Right lobe of liver (tissue), 4 donors: ENCODE results near the gene SPEF1.

Experiments
- POLR2A ChIP-seq: fragments of 450-650 bp; IDR thresholded peaks from one replicate; pipeline ENCODE4 v1.6.1; 2017; ENCODE audit warnings: antibody characterized with exemption, mild to moderate bottlenecking
- TF ChIP-seq, protein P1 (sequence below), 4 donors: fragments of 200-600 bp in 3 of 4; fragments of 450-650 bp in 1 of 4; IDR thresholded peaks; one replicate each; pipeline versions ENCODE4 v1.5.1 to v1.8.0; 2016 to 2022; ENCODE audit warnings: antibody characterized with exemption in 4 of 4, mild to moderate bottlenecking in 2 of 4
- donor health status: DM: no; HTN: no; CAD: no.
- donor health status: DM: no; HTN: no; CAD: no.
- donor health status: DM: no; HTN: yes; CAD: no.

DNA sequence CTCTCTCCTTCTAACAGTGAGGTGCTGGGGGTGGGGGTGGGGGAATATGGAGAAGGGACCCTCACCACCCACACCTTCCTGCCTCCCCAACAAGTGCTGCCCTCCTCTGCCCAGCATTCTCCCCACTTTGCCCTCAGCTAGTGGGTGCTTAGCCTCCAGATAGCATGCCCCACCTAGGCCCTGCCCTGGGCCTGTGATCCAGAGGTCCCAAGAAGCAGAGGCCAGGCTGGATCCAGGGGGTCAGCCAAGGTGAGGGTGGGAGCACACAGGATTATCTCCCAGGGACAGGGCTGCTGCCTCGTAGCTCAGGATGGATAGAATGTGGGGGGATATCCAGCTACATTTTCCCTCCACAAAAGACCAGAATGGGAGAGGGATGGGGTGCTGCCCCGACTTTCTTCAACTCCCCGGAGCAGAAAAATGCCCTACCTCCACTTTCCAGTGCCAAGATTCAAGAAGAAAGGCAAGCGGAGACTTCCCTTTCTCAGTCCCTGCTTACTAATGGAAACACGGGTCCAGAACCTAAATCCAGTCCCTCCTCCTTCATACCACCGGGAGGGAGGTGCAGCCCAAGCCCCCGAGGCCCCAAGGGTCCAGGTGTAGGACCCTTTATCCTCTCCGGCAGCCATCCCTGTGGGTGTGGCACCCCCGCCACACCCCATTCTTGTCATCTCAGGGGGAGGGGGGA, 14.7 kb downstream of the SPEF1 start:
- TF ChIP-seq, protein P1, sequence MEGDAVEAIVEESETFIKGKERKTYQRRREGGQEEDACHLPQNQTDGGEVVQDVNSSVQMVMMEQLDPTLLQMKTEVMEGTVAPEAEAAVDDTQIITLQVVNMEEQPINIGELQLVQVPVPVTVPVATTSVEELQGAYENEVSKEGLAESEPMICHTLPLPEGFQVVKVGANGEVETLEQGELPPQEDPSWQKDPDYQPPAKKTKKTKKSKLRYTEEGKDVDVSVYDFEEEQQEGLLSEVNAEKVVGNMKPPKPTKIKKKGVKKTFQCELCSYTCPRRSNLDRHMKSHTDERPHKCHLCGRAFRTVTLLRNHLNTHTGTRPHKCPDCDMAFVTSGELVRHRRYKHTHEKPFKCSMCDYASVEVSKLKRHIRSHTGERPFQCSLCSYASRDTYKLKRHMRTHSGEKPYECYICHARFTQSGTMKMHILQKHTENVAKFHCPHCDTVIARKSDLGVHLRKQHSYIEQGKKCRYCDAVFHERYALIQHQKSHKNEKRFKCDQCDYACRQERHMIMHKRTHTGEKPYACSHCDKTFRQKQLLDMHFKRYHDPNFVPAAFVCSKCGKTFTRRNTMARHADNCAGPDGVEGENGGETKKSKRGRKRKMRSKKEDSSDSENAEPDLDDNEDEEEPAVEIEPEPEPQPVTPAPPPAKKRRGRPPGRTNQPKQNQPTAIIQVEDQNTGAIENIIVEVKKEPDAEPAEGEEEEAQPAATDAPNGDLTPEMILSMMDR (IDR thresholded peaks at IDR 0.05): no peak
- TF ChIP-seq POLR2A: no peak
